K562 (cell line): ENCODE data around the gene MAD1L1. TPM values are rescaled to one million over a fixed set of nuclear protein-coding genes. Genes with fewer than 3 reads are reported as not detected.

Experiments
- ATAC-seq: fragments of 200-7000 bp; cut with Tn5 transposase; 3 replicates; pipeline ENCODE4 v1.9.1; 2020; ENCODE audit warnings: moderate library complexity
- BruUV-seq: library from RNA; stranded (reverse); fragments of 400-500 nt; replicated peaks from 2 replicates; lab custom pipeline; 2021; lab: Mats Ljungman, UMichigan
- CTCF ChIA-PET: fragments of 300-600 bp; formaldehyde crosslinking; extraction: SDS; loops from one replicate; lab custom pipeline; 2021; ENCODE audit warnings: low intra/inter-chr PET ratio; lab: Yijun Ruan, JAX
- POLR2A ChIA-PET: fragments of 300-600, 350-650 bp; sonication (Branson Sonifier 250); formaldehyde crosslinking; extraction: SDS; loops from one replicate; lab custom pipeline; 2021; ENCODE audit warnings: antibody characterized with exemption, inconsistent platforms; lab: Yijun Ruan, JAX
- DNase-seq, 4 experiments: peaks; one replicate each; pipeline versions ENCODE4 v3.0.0 to v3.0.0-alpha.2; 2011 to 2018; ENCODE audit warnings: low spot score in 3 of 4, mixed read lengths in 3 of 4; ENCODE audit errors: extremely low read depth in 1 of 4
- FAIRE-seq: peaks from 2 replicates; lab custom pipeline; 2011; peaks lifted over from hg19 to GRCh38; lab: Jason Lieb, UNC
- H2AFZ ChIP-seq: 2 replicates; pipeline ENCODE4 v1.6.0; 2011; ENCODE audit warnings: low read depth, low read length, control low read depth, inconsistent platforms
- H3K27ac ChIP-seq: fragments of 200-600 bp; 3 replicates; pipeline ENCODE4 v1.8.0; 2011; ENCODE audit warnings: low read depth, mild to moderate bottlenecking, control low read depth, inconsistent platforms, low read length, moderate library complexity, mixed read lengths; ENCODE audit errors: extremely low read depth
- H3K27me3 ChIP-seq, 2 experiments: fragments of 300-600 bp in 1 of 2; 2 replicates in 1 of 2; 3 replicates in 1 of 2; pipeline versions ENCODE4 v1.6.0 to v1.8.0; 2011; ENCODE audit warnings: inconsistent platforms in 2 of 2, low read length in 2 of 2, mild to moderate bottlenecking in 1 of 2, mixed read lengths in 1 of 2, moderate library complexity in 1 of 2; ENCODE audit not compliant: control insufficient read depth in 2 of 2, insufficient read depth in 2 of 2
- H3K36me3 ChIP-seq: fragments of 300-600 bp; 3 replicates; pipeline ENCODE4 v1.8.0; 2011; ENCODE audit warnings: mild to moderate bottlenecking, low read length, inconsistent platforms; ENCODE audit not compliant: control insufficient read depth, insufficient read depth
- H3K4me1 ChIP-seq, 2 experiments: fragments of 200-600 bp in 1 of 2; replicated peaks in 1 of 2; 2 replicates in 1 of 2; 3 replicates in 1 of 2; pipeline versions ENCODE4 v1.5.1 to v1.8.0; 2011; ENCODE audit warnings: inconsistent platforms in 2 of 2, low read length in 2 of 2, mild to moderate bottlenecking in 1 of 2, mixed read lengths in 1 of 2, moderate library complexity in 1 of 2; ENCODE audit not compliant: control insufficient read depth in 2 of 2, insufficient read depth in 2 of 2
- H3K4me2 ChIP-seq: 2 replicates; pipeline ENCODE4 v1.6.1; 2011; ENCODE audit warnings: low read length, control low read depth, inconsistent platforms, mixed read lengths; ENCODE audit not compliant: insufficient read depth
- H3K4me3 ChIP-seq: fragments of 200-600 bp; sonication (generic), shearing (Covaris generic); 2 replicates; pipeline ENCODE4 v1.5.1; 2016; ENCODE audit warnings: control low read depth, inconsistent platforms
- H3K79me2 ChIP-seq: fragments of 200-600 bp; 3 replicates; pipeline ENCODE4 v1.8.0; 2011; ENCODE audit warnings: low read length, inconsistent platforms; ENCODE audit not compliant: control insufficient read depth, insufficient read depth
- H3K9ac ChIP-seq, 2 experiments: 2 replicates each; pipeline versions ENCODE4 v1.6.0 to v1.6.1; 2011; ENCODE audit warnings: low read depth in 2 of 2, low read length in 2 of 2, control low read depth in 1 of 2, inconsistent platforms in 1 of 2, mild to moderate bottlenecking in 1 of 2, mixed read lengths in 1 of 2; ENCODE audit not compliant: insufficient read depth in 1 of 2
- H3K9me1 ChIP-seq: one replicate; pipeline ENCODE4 v1.6.0; 2011; ENCODE audit warnings: inconsistent platforms, mild to moderate bottlenecking, low read length, moderate library complexity; ENCODE audit not compliant: control insufficient read depth, insufficient read depth
- H3K9me3 ChIP-seq: replicated peaks from 2 replicates; pipeline ENCODE4 v1.5.1; 2011; ENCODE audit warnings: low read depth, low read length, inconsistent platforms; ENCODE audit not compliant: control insufficient read depth, insufficient read depth
- H4K20me1 ChIP-seq: replicated peaks from 2 replicates; pipeline ENCODE4 v1.6.1; 2011; ENCODE audit warnings: low read length, inconsistent platforms, mixed read lengths; ENCODE audit not compliant: control insufficient read depth, insufficient read depth
- CEBPZ ChIP-seq: fragments of 150-350 bp; IDR thresholded peaks from 2 replicates; pipeline ENCODE4 v1.6.1; 2014; ENCODE audit warnings: low read depth, mild to moderate bottlenecking, low read length, borderline replicate concordance
- NFYB ChIP-seq: IDR thresholded peaks from 2 replicates; pipeline ENCODE4 v1.6.1; 2011; ENCODE audit warnings: mild to moderate bottlenecking, moderate library complexity; ENCODE audit not compliant: insufficient read length; ENCODE audit errors: extremely low read depth
- ZNF133 ChIP-seq: fragments of 250-450 bp; sonication (Bioruptor Pico); IDR thresholded peaks from 2 replicates; pipeline ENCODE4 v1.4.0; 2020; ENCODE audit warnings: mild to moderate bottlenecking
- WGBS: fragments of 100-300 bp; shearing (Covaris generic); methylation state at CpG from one replicate; pipeline ENCODE4 v1.1.6; 2016; ENCODE audit warnings: low coverage, mixed read lengths; ENCODE audit not compliant: insufficient coverage; ENCODE audit errors: missing lambda C conversion rate; 5-methylcytosine and 5-hydroxymethylcytosine counted together
- in situ Hi-C: fragments of 300-500 bp; cut with MboI; formaldehyde crosslinking; loops from 4 replicates; pipeline ENCODE4 v1.15.0; 2018; ENCODE audit warnings: inconsistent platforms, mixed read lengths
- intact Hi-C: fragments of 100-400 bp; cut with micrococcal nuclease; formaldehyde crosslinking; loops from 2 replicates; pipeline ENCODE4 v1.14.2; 2022
- polyA plus RNA-seq, 8 experiments: library from polyadenylated mRNA; depleted of rRNA in 4 of 8; stranded (reverse) in 5 of 8; unstranded in 3 of 8; fragments of >200 nt; fragmentation: Nextera tagmentation in 2 of 8; fragmentation: Illumina TruSeq in 1 of 8; extraction: Ambion mirVana in 2 of 8; extraction: Trizol in 1 of 8; gene quantifications; 2 replicates each; pipeline versions ENCODE4 v1.2.1 to v1.2.3, GENCODE V29; 2011 to 2014; ENCODE audit warnings: inconsistent platforms in 1 of 8, missing spikeins in 1 of 8
- total RNA-seq, 7 experiments: library from RNA; depleted of rRNA in 6 of 7; stranded (reverse); fragments of >200 nt in 6 of 7; fragmentation: Illumina TruSeq in 2 of 7; extraction: Trizol in 2 of 7; gene quantifications; 2 replicates each; pipeline versions ENCODE4 v1.2.1 to v1.2.3, GENCODE V29; 2011 to 2021; ENCODE audit warnings: low replicate concordance in 1 of 7
- TF ChIP-seq, protein P1 (sequence below): sonication (generic); formaldehyde crosslinking; IDR thresholded peaks from 2 replicates; pipeline ENCODE4 v1.8.0; 2022; ENCODE audit warnings: missing genetic modification reagents, mild to moderate bottlenecking, moderate library complexity, borderline replicate concordance
- TF ChIP-seq, protein P2 (sequence below): sonication (generic); formaldehyde crosslinking; IDR thresholded peaks from 2 replicates; pipeline ENCODE4 v1.9.0; 2022; ENCODE audit warnings: mild to moderate bottlenecking, missing genetic modification reagents

MAD1L1 gene
- total and polyA plus RNA-seq, 9 of the 15 experiments (the other 6 are each of a cell fraction or from before 2014, with no cell fraction given), result 1.7 to 89.7 (median 18.0) TPM

DNA sequence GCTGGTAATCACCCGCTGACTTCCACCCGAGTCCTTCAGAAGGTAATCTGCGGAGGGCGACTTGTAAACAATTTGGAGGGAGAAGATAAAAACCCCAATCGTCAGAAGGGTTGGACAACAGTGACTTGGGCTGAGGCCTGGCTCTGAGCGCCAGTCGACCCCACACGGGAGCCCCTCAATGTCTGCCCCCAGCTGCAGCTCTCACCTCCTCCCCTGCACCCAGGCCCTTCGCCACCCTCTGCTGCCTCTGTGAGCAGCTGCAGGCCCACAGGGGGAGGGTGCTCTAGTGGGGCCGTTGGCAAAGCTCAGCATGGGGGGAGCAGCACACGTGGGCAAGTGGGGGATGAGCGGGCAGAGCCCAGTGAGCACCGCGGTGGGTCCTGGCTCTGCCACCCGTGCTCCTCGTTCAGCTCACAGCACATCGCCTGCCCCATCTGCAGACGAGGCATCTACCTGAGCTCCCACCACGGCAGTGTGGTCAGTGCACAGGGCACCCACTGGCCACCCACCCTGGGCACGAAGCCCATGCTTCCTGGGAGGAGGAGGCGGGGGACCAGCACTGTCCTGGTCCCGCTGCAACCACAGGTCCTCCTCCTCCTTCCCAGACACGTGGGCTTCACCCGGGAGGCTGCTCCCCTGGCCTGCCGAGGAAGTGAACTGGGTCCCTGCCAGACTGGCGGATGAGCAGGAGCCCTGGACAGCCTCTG, 282.1 kb downstream of the MAD1L1 start (continued):
- TF ChIP-seq ZNF133 (CRISPR knock-in tag) (no peak), NFYB (no peak)

DNA sequence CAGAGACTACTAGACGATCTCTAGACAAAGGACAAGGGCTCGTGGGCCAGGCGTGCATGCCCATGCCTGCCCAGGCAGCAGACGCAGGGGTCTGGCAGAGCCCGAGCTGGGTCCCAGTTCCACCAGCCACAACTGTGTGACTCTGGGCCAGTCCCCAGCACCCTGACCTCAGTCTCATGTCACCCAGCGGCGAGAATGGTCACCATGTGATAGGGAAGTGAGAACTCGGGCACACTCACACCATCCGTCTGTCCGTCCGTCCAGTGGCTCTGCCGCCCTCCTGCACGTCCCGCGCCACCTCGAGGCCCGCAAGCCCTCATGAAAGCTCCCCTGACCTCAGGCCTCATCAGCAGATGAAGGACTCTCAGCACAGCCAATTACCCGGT, 282.7 kb downstream of the MAD1L1 start:
- FAIRE-seq (no peak), ATAC-seq (no peak; the same call in 2 of the 3 replicates), DNase-seq (no peak)
- H3K27ac ChIP-seq, result no peak overlapping the region
- 77% methylated on average over 17 of the region's 18 CpGs for WGBS
- H4K20me1 ChIP-seq, result no peaks in the 10 kb centered on the region
- peaks cover 15 to 86% of the 10 kb centered on the region in 2 experiments for H3K4me1 ChIP-seq
- CTCF ChIA-PET, result no interaction called here
- no peak overlapping the region for H2AFZ ChIP-seq
- H3K79me2 ChIP-seq, result no peaks in the 10 kb centered on the region
- TF ChIP-seq, protein P1, sequence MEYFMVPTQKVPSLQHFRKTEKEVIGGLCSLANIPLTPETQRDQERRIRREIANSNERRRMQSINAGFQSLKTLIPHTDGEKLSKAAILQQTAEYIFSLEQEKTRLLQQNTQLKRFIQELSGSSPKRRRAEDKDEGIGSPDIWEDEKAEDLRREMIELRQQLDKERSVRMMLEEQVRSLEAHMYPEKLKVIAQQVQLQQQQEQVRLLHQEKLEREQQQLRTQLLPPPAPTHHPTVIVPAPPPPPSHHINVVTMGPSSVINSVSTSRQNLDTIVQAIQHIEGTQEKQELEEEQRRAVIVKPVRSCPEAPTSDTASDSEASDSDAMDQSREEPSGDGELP, result no peak
- TF ChIP-seq, protein P2, sequence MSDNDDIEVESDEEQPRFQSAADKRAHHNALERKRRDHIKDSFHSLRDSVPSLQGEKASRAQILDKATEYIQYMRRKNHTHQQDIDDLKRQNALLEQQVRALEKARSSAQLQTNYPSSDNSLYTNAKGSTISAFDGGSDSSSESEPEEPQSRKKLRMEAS (CRISPR knock-in tag), result 0 out of 2 replicates have a peak, but pooled peaks have one; percentile 3
- TF ChIP-seq CEBPZ, result no peak
- H3K9me1 ChIP-seq, result no peaks in the 10 kb centered on the region
- no peak overlapping the region for H3K4me2 ChIP-seq
- no peaks in the 10 kb centered on the region for H3K36me3 ChIP-seq
- no peak overlapping the region for H3K4me3 ChIP-seq
- intact Hi-C loops (no loop called here), in situ Hi-C loops (no loop called here)
- BruUV-seq, result no TSS peak
- H3K9me3 ChIP-seq, result no peaks in the 10 kb centered on the region
- peak overlapping the region in 1 of 2 experiments; percentile 85; a peak in 2 of 4 replicates for H3K9ac ChIP-seq
- H3K27me3 ChIP-seq, result no peaks in the 10 kb centered on the region
- POLR2A ChIA-PET, result interaction anchor here (1.4 kb wide), 1 partner anchor 23 kb away, joined by 5 read pairs; no protein-coding TSS in a partner anchor
